Caco-2 (cell line): ENCODE measurements around the gene NT5C1B. TPM values are rescaled to one million over a fixed set of nuclear protein-coding genes. Genes with fewer than 3 reads are reported as not detected.

Experiments used
- BruUV-seq: library from RNA; stranded (reverse); fragments of 400-500 nt; replicated peaks from 2 replicates; lab custom pipeline; 2021; lab: Mats Ljungman, UMichigan
- CTCF ChIA-PET: fragments of 300-600 bp; sonication (Branson Sonifier 250); formaldehyde crosslinking; loops from one replicate; lab custom pipeline; 2022; ENCODE audit warnings: antibody characterized with exemption; lab: Charles Lee
- POLR2A ChIA-PET: fragments of 300-600 bp; sonication (Branson Sonifier 250); formaldehyde crosslinking; loops from one replicate; lab custom pipeline; 2022; ENCODE audit warnings: antibody characterized with exemption; lab: Charles Lee
- DNase-seq, 2 experiments: peaks; one replicate each; pipeline versions ENCODE4 v3.0.0 to v3.0.0-alpha.2; 2020 to 2022
- H3K27me3 ChIP-seq: replicated peaks from 2 replicates; pipeline ENCODE4 v1.6.0; 2011; ENCODE audit warnings: low read length; ENCODE audit not compliant: control insufficient read depth, insufficient read depth
- H3K36me3 ChIP-seq: 2 replicates; pipeline ENCODE4 v1.5.1; 2011; ENCODE audit warnings: low read length; ENCODE audit not compliant: control insufficient read depth, insufficient read depth
- H3K4me1 ChIP-seq: fragments of 250-450 bp; sonication (Bioruptor Pico); 2 replicates; pipeline ENCODE4 v1.5.1; 2020; ENCODE audit warnings: mild to moderate bottlenecking
- H3K4me3 ChIP-seq: 2 replicates; pipeline ENCODE4 v1.5.1; 2011; ENCODE audit warnings: low read depth, mild to moderate bottlenecking, control low read depth, low read length
- H3K9me3 ChIP-seq: fragments of 250-450 bp; sonication (Bioruptor Pico); 2 replicates; pipeline ENCODE4 v1.5.1; 2020; ENCODE audit warnings: mild to moderate bottlenecking, moderate library complexity
- H3K27ac Mint-ChIP-seq: one replicate; pipeline ENCODE4 v1.8.0; 2022; ENCODE audit warnings: mixed read lengths; ENCODE audit not compliant: unreplicated experiment
- H3K27me3 Mint-ChIP-seq: one replicate; pipeline ENCODE4 v1.8.0; 2022; ENCODE audit warnings: mixed read lengths; ENCODE audit not compliant: insufficient read depth, unreplicated experiment
- H3K36me3 Mint-ChIP-seq: one replicate; pipeline ENCODE4 v1.8.0; 2022; ENCODE audit warnings: mild to moderate bottlenecking, mixed read lengths; ENCODE audit not compliant: insufficient read depth, unreplicated experiment
- H3K4me1 Mint-ChIP-seq: one replicate; pipeline ENCODE4 v1.8.0; 2022; ENCODE audit warnings: low read depth, mixed read lengths; ENCODE audit not compliant: unreplicated experiment
- H3K4me3 Mint-ChIP-seq: one replicate; pipeline ENCODE4 v1.8.0; 2022; ENCODE audit warnings: mild to moderate bottlenecking, moderate library complexity, mixed read lengths; ENCODE audit not compliant: unreplicated experiment
- H3K9me3 Mint-ChIP-seq: one replicate; pipeline ENCODE4 v1.8.0; 2022; ENCODE audit warnings: mixed read lengths; ENCODE audit not compliant: unreplicated experiment
- CTCF ChIP-seq, 2 experiments: fragments of 200-600 bp in 1 of 2; IDR thresholded peaks; 1 replicate in 1 of 2; 2 replicates in 1 of 2; pipeline versions ENCODE4 v1.5.1 to v1.8.0; 2011 to 2022; ENCODE audit warnings: antibody characterized with exemption in 1 of 2, control low read depth in 1 of 2, inconsistent platforms in 1 of 2, low read depth in 1 of 2, low read length in 1 of 2, mild to moderate bottlenecking in 1 of 2, moderate library complexity in 1 of 2; ENCODE audit not compliant: insufficient read depth in 1 of 2, severe bottlenecking in 1 of 2, unreplicated experiment in 1 of 2
- intact Hi-C: fragments of 100-400 bp; cut with micrococcal nuclease; formaldehyde crosslinking; loops from one replicate; pipeline ENCODE4 v1.10.0; 2022; ENCODE audit not compliant: unreplicated experiment
- total RNA-seq: library from RNA; stranded (reverse); gene quantifications from 2 replicates; pipeline ENCODE4 v1.2.3, GENCODE V29; 2022

Gene NT5C1B
- total RNA-seq, 1 experiment from 2014 or later = not detected

GRCh38 chr2:18614041-18614440 lies 24.7 kb upstream of the NT5C1B start:
- no peak overlapping the region for H3K27ac Mint-ChIP-seq
- no peak for DNase-seq
- POLR2A ChIA-PET = no interaction called here
- BruUV-seq = no TSS peak
- Histone ChIP-seq H3K4me1 (no peaks in the 10 kb centered on the region), H3K4me3 (no peak overlapping the region), H3K36me3 (no peaks in the 10 kb centered on the region), H3K27me3 (no peaks in the 10 kb centered on the region; the same call in 1 of the 2 replicates), H3K9me3 (no peaks in the 10 kb centered on the region)
- H3K9me3 Mint-ChIP-seq = no peaks in the 10 kb centered on the region
- no peak for TF ChIP-seq CTCF (IDR thresholded peaks at IDR 0.05; ENCODE audit: insufficient read depth in 1 of 2, low read depth in 1 of 2, low read length in 1 of 2, severe bottlenecking in 1 of 2, unreplicated experiment in 1 of 2)
- no peaks in the 10 kb centered on the region for H3K36me3 Mint-ChIP-seq
- intact Hi-C loops = no loop called here
- no peaks in the 10 kb centered on the region for H3K4me1 Mint-ChIP-seq
- no peaks in the 10 kb centered on the region for H3K27me3 Mint-ChIP-seq
- no peak overlapping the region for H3K4me3 Mint-ChIP-seq
- CTCF ChIA-PET = no interaction called here

- H3K4me1 ChIP-seq = no peaks in the 10 kb centered on the region
- intact Hi-C loops = no loop called here
- POLR2A ChIA-PET = no interaction called here
- H3K9me3 ChIP-seq = no peaks in the 10 kb centered on the region
- Mint-ChIP-seq H3K4me3 (no peak overlapping the region), H3K36me3 (no peaks in the 10 kb centered on the region), H3K9me3 (no peaks in the 10 kb centered on the region), H3K27me3 (peaks cover under 1% of the 10 kb centered on the region), H3K27ac (no peak overlapping the region), H3K4me1 (no peaks in the 10 kb centered on the region)
- no peak for TF ChIP-seq CTCF (IDR thresholded peaks at IDR 0.05; ENCODE audit: insufficient read depth in 1 of 2, low read depth in 1 of 2, low read length in 1 of 2, severe bottlenecking in 1 of 2, unreplicated experiment in 1 of 2)
- BruUV-seq = no TSS peak
- no peaks in the 10 kb centered on the region for H3K36me3 ChIP-seq
- H3K4me3 ChIP-seq = no peak overlapping the region
- CTCF ChIA-PET = no interaction called here
- no peak for DNase-seq
- no peaks in the 10 kb centered on the region; the same call in 1 of the 2 replicates for H3K27me3 ChIP-seq
Observed at GRCh38 chr2:18612133-18612532, 22.8 kb upstream of the NT5C1B start.

GRCh38 chr2:18611604-18612003 lies 22.2 kb upstream of the NT5C1B start:
- BruUV-seq = no TSS peak
- Mint-ChIP-seq H3K36me3 (no peaks in the 10 kb centered on the region), H3K9me3 (no peaks in the 10 kb centered on the region), H3K4me1 (no peaks in the 10 kb centered on the region), H3K27ac (no peak overlapping the region), H3K4me3 (no peak overlapping the region), H3K27me3 (peaks cover 3% of the 10 kb centered on the region)
- intact Hi-C loops = no loop called here
- no peaks in the 10 kb centered on the region for H3K4me1 ChIP-seq
- no peaks in the 10 kb centered on the region for H3K36me3 ChIP-seq
- ChIA-PET CTCF (no interaction called here), POLR2A (no interaction called here)
- H3K4me3 ChIP-seq = no peak overlapping the region
- no peak for DNase-seq
- TF ChIP-seq CTCF (IDR thresholded peaks at IDR 0.05; ENCODE audit: insufficient read depth in 1 of 2, low read depth in 1 of 2, low read length in 1 of 2, severe bottlenecking in 1 of 2, unreplicated experiment in 1 of 2) = no peak
- no peaks in the 10 kb centered on the region; the same call in 1 of the 2 replicates for H3K27me3 ChIP-seq
- no peaks in the 10 kb centered on the region for H3K9me3 ChIP-seq
